ENCODE results near the gene TAF6L. TPM values are rescaled to one million over a fixed set of nuclear protein-coding genes. Genes with fewer than 3 reads are reported as not detected.
A peak's percentile ranks its signal among the peaks of the same experiment; 100 is the strongest.

TAF6L gene
- total and polyA plus RNA-seq, 9 of the 15 experiments (the other 6 are each of a cell fraction or from before 2014, with no cell fraction given), result 0.04 to 45.5 (median 20.8) TPM

DNA sequence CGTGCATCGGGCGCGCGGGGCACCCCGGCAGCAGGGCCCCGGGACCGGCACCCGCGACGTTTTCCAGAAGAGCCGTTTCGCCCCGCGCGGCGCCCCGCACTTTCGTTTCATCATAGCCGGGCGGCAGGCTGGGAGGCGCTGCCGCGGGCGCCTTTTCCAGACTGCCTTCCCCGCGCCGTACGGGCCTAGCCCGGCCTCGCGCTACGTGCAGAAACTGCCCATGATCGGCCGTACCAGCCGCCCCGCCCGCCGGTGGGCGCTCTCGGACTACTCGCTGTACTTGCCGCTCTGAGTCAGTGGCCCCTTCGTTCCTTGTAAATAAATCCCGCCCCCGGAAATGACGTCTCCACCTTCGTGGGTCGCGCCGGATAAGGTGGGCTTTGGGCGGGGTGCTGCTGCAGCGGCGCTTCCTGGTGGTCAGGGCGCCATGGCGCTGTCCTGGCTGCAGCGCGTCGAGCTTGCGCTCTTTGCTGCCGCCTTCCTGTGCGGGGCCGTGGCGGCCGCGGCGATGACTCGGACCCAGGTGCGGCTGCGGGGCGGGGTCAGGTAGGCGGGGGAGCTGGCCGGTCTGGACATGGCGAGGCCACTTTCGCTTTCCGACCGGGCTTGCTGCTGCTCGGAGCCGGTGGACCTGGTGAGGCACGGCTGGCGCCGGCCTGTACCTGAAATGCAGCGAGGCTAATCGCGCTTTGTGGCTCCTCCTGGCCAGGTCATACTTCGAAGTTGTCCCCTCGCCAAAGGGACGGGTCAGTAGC, 16.0 kb downstream of the TAF6L start, which contains the start of gene TMEM179B (continued):
- TF ChIP-seq, protein P1, sequence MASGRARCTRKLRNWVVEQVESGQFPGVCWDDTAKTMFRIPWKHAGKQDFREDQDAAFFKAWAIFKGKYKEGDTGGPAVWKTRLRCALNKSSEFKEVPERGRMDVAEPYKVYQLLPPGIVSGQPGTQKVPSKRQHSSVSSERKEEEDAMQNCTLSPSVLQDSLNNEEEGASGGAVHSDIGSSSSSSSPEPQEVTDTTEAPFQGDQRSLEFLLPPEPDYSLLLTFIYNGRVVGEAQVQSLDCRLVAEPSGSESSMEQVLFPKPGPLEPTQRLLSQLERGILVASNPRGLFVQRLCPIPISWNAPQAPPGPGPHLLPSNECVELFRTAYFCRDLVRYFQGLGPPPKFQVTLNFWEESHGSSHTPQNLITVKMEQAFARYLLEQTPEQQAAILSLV (tag; IDR thresholded peaks at IDR 0.05), result no peak
- TF ChIP-seq SRSF9 (IDR thresholded peaks at IDR 0.05; ENCODE audit: borderline replicate concordance, low read depth, low read length) (no peak), GATAD2B (IDR thresholded peaks at IDR 0.05; ENCODE audit: borderline replicate concordance) (peak; percentile 29; the same call in 1 of the 2 replicates), MAZ (CRISPR knock-in tag; conservative IDR thresholded peaks at IDR 0.05 in 1 of 2, IDR thresholded peaks at IDR 0.05 in 1 of 2) (peak; percentile 89 to 95), CBX3 (IDR thresholded peaks at IDR 0.05; ENCODE audit: borderline replicate concordance in 1 of 2, low read length in 2 of 2) (0 out of 3 replicates have a peak, but pooled peaks of 1 of the 2 experiments have one; percentile 12), CBX1 (IDR thresholded peaks at IDR 0.05; ENCODE audit: low read depth) (peak; percentile 94; the same call in 1 of the 2 replicates), SMAD4 (CRISPR knock-in tag; conservative IDR thresholded peaks at IDR 0.05) (peak; percentile 76), POLR3A (IDR thresholded peaks at IDR 0.05; ENCODE audit: borderline replicate concordance, extremely low read depth, insufficient read depth, insufficient read length) (no peak), EP400 (IDR thresholded peaks at IDR 0.05) (peak; percentile 93), RAD21 (CRISPR knock-in tag; conservative IDR thresholded peaks at IDR 0.05 in 1 of 2, IDR thresholded peaks at IDR 0.05 in 1 of 2) (peak; percentile 28 to 52; a peak in 3 of 4 replicates), ZNF766 (CRISPR knock-in tag; conservative IDR thresholded peaks at IDR 0.05) (0 out of 2 replicates have a peak, but pooled peaks have one; percentile 64), KDM1A (IDR thresholded peaks at IDR 0.05) (no peak), ERF (CRISPR knock-in tag; IDR thresholded peaks at IDR 0.05) (peak; percentile 78; the same call in 1 of the 2 replicates)
- TF ChIP-seq, protein P2, sequence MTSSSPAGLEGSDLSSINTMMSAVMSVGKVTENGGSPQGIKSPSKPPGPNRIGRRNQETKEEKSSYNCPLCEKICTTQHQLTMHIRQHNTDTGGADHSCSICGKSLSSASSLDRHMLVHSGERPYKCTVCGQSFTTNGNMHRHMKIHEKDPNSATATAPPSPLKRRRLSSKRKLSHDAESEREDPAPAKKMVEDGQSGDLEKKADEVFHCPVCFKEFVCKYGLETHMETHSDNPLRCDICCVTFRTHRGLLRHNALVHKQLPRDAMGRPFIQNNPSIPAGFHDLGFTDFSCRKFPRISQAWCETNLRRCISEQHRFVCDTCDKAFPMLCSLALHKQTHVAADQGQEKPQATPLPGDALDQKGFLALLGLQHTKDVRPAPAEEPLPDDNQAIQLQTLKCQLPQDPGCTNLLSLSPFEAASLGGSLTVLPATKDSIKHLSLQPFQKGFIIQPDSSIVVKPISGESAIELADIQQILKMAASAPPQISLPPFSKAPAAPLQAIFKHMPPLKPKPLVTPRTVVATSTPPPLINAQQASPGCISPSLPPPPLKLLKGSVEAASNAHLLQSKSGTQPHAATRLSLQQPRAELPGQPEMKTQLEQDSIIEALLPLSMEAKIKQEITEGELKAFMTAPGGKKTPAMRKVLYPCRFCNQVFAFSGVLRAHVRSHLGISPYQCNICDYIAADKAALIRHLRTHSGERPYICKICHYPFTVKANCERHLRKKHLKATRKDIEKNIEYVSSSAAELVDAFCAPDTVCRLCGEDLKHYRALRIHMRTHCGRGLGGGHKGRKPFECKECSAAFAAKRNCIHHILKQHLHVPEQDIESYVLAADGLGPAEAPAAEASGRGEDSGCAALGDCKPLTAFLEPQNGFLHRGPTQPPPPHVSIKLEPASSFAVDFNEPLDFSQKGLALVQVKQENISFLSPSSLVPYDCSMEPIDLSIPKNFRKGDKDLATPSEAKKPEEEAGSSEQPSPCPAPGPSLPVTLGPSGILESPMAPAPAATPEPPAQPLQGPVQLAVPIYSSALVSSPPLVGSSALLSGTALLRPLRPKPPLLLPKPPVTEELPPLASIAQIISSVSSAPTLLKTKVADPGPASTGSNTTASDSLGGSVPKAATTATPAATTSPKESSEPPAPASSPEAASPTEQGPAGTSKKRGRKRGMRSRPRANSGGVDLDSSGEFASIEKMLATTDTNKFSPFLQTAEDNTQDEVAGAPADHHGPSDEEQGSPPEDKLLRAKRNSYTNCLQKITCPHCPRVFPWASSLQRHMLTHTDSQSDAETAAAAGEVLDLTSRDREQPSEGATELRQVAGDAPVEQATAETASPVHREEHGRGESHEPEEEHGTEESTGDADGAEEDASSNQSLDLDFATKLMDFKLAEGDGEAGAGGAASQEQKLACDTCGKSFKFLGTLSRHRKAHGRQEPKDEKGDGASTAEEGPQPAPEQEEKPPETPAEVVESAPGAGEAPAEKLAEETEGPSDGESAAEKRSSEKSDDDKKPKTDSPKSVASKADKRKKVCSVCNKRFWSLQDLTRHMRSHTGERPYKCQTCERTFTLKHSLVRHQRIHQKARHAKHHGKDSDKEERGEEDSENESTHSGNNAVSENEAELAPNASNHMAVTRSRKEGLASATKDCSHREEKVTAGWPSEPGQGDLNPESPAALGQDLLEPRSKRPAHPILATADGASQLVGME (CRISPR knock-in tag; IDR thresholded peaks at IDR 0.05), result peak; percentile 20; the same call in 1 of the 2 replicates
- TF ChIP-seq, protein P3, sequence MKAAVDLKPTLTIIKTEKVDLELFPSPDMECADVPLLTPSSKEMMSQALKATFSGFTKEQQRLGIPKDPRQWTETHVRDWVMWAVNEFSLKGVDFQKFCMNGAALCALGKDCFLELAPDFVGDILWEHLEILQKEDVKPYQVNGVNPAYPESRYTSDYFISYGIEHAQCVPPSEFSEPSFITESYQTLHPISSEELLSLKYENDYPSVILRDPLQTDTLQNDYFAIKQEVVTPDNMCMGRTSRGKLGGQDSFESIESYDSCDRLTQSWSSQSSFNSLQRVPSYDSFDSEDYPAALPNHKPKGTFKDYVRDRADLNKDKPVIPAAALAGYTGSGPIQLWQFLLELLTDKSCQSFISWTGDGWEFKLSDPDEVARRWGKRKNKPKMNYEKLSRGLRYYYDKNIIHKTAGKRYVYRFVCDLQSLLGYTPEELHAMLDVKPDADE (conservative IDR thresholded peaks at IDR 0.05; ENCODE audit: control insufficient read depth, low read depth, low read length), result peak; percentile 76; the same call in 1 of the 2 replicates
- TF ChIP-seq, protein P4, sequence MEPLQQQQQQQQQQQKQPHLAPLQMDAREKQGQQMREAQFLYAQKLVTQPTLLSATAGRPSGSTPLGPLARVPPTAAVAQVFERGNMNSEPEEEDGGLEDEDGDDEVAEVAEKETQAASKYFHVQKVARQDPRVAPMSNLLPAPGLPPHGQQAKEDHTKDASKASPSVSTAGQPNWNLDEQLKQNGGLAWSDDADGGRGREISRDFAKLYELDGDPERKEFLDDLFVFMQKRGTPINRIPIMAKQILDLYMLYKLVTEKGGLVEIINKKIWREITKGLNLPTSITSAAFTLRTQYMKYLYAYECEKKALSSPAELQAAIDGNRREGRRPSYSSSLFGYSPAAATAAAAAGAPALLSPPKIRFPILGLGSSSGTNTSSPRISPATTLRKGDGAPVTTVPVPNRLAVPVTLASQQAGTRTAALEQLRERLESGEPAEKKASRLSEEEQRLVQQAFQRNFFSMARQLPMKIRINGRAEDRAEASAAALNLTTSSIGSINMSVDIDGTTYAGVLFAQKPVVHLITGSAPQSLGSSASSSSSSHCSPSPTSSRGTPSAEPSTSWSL (CRISPR knock-in tag; IDR thresholded peaks at IDR 0.05; ENCODE audit: borderline replicate concordance), result no peak
